Activated T-helper 1 cell treated with anti-CD3 and anti-CD28 coated beads, Interleukin-12 subunit alpha, Interleukin-12 subunit beta, Interleukin-2, Interleukin-4 antibody, amounts not matched to agents 30 ng/mL and 10 ng/mL and 1 ng/mL, durations not matched to agents 14 hours and 24 hours and 36 hours (primary cell): ENCODE measurements around the gene LTB4R. TPM values are rescaled to one million over a fixed set of nuclear protein-coding genes. Genes with fewer than 3 reads are reported as not detected.
A peak's percentile ranks its signal among the peaks of the same experiment; 100 is the strongest.

Experiments
- DNase-seq: peaks from one replicate; pipeline ENCODE4 v3.0.0; 2021; ENCODE audit warnings: low spot score
- H3K27ac Mint-ChIP-seq: one replicate; pipeline ENCODE4 v1.8.0; 2021; ENCODE audit warnings: mild to moderate bottlenecking, mixed read lengths
- H3K27me3 Mint-ChIP-seq: one replicate; pipeline ENCODE4 v1.8.0; 2022; ENCODE audit warnings: mild to moderate bottlenecking, moderate library complexity, mixed read lengths; ENCODE audit not compliant: insufficient read depth
- H3K36me3 Mint-ChIP-seq: one replicate; pipeline ENCODE4 v1.8.0; 2021; ENCODE audit warnings: low read depth, mixed read lengths
- H3K4me1 Mint-ChIP-seq: one replicate; pipeline ENCODE4 v1.8.0; 2021; ENCODE audit warnings: low read depth, mixed read lengths
- H3K4me3 Mint-ChIP-seq: one replicate; pipeline ENCODE4 v1.8.0; 2021; ENCODE audit warnings: mild to moderate bottlenecking, moderate library complexity, mixed read lengths
- H3K9me3 Mint-ChIP-seq: one replicate; pipeline ENCODE4 v1.8.0; 2021; ENCODE audit warnings: mixed read lengths
- intact Hi-C: fragments of 100-400 bp; cut with micrococcal nuclease; formaldehyde crosslinking; loops from one replicate; pipeline ENCODE4 v1.15.1; 2024
- total RNA-seq: library from RNA; stranded (reverse); gene quantifications from 2 replicates; pipeline ENCODE4 v1.2.3, GENCODE V29; 2022

LTB4R gene
- total RNA-seq, 1 donor from 2014 or later, result 10.1 TPM

- Mint-ChIP-seq H3K27me3 (no peaks in the 10 kb centered on the region), H3K9me3 (no peaks in the 10 kb centered on the region), H3K27ac (peak overlapping the region; percentile 96), H3K36me3 (peaks cover 39% of the 10 kb centered on the region), H3K4me1 (peaks cover 44% of the 10 kb centered on the region), H3K4me3 (peak overlapping the region; percentile 94)
- DNase-seq, result no peak
- intact Hi-C loops, result loop anchor here (1.0 to 2.0 kb wide), 6 partner anchors 9 to 184 kb away; partner anchors contain the start of genes EMC9, IRF9 and RABGGTA
These were observed 12.4 kb upstream of the LTB4R start for GRCh38 chr14:24298892-24299254.

- H3K9me3 Mint-ChIP-seq, result no peaks in the 10 kb centered on the region
- no peaks in the 10 kb centered on the region for H3K27me3 Mint-ChIP-seq
- H3K4me1 Mint-ChIP-seq, result peaks cover 44% of the 10 kb centered on the region
- peak; percentile 90 for DNase-seq
- peak within 1 kb of the TSS; percentile 94 for H3K4me3 Mint-ChIP-seq
- H3K27ac Mint-ChIP-seq, result peak within 1 kb of the TSS; percentile 96
- H3K36me3 Mint-ChIP-seq, result peaks cover 43% of the 10 kb centered on the region
- intact Hi-C loops, result loop anchor here (1.0 to 2.0 kb wide), 6 partner anchors 9 to 184 kb away; partner anchors contain the start of genes EMC9, IRF9 and RABGGTA
These were observed 11.8 kb upstream of the LTB4R start, which contains the start of the genes DHRS1 and NOP9 for GRCh38 chr14:24299255-24300191. Gene DHRS1, minus strand, starts transcription at chr14:24299780. Its CDS starts 674 bp downstream, at chr14:24299106. Gene NOP9, plus strand, starts transcription at chr14:24299850. Its CDS starts 105 bp downstream, at chr14:24299955.

DNA sequence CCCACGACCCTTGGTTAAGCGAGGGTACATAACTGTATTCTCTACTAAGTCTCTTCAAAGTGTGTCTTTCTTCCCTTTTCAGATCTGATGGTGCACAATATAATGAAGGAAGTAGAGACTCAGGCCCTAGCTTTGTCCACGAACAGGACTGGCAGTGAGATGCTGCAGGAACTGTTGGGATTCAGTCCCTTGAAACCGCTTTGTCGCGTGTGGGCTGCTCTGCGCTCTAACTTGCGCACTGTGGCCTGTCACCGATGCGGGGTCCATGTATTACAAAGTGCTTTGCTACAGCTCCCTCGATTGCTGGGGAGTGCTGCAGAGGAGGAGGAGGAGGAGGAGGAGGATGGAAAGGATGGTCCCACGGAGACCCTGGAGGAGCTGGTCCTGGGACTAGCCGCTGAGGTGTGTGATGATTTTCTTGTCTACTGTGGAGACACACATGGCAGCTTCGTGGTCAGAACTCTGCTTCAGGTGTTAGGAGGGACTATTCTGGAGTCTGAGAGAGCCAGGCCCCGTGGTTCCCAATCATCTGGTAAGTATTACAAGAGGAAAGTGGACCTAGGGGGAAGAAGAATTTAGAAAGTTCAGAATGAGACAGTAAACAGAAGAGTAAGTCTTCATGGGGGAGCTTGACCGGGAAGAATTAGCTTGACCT is 10.8 kb upstream of the LTB4R start:
- Mint-ChIP-seq H3K4me1 (peaks cover 44% of the 10 kb centered on the region), H3K27me3 (no peaks in the 10 kb centered on the region), H3K4me3 (peak overlapping the region; percentile 94), H3K36me3 (peaks cover 48% of the 10 kb centered on the region), H3K27ac (peak overlapping the region; percentile 96), H3K9me3 (no peaks in the 10 kb centered on the region)
- no peak for DNase-seq
- intact Hi-C loops, result no loop called here

DNA sequence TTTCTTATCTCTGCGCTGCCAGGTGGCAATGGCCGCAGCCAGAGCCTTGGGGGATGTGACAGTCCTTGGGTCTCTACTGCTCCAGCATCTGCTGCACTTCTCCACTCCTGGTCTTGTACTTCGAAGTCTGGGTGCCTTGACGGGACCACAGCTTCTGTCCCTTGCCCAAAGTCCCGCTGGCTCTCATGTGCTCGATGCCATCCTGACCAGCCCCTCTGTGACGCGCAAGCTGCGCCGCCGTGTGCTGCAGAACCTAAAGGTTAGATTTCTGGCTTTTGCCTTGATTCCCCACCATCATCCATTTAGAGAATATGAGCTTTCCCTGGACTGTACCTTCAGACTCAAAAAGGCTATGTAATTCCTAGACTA is 7.3 kb upstream of the LTB4R start:
- Mint-ChIP-seq H3K27ac (no peak overlapping the region), H3K4me1 (peaks cover 38% of the 10 kb centered on the region), H3K36me3 (peaks cover 64% of the 10 kb centered on the region), H3K9me3 (no peaks in the 10 kb centered on the region), H3K4me3 (no peak overlapping the region), H3K27me3 (no peaks in the 10 kb centered on the region)
- intact Hi-C loops, result no loop called here
- no peak for DNase-seq

- intact Hi-C loops, result no loop called here
- Mint-ChIP-seq H3K36me3 (peaks cover 65% of the 10 kb centered on the region), H3K27ac (peak overlapping the region; percentile 64)
These were observed 4.1 kb upstream of the LTB4R start for GRCh38 chr14:24307156-24307574.

GRCh38 chr14:24307575-24308341 is 3.5 kb upstream of the LTB4R start, which contains the start of gene CIDEB:
Gene CIDEB, minus strand, starts transcription at chr14:24307977. Its CDS starts 119 bp downstream, at chr14:24307858.
- peaks cover 62% of the 10 kb centered on the region for H3K36me3 Mint-ChIP-seq
- peak within 1 kb of the TSS; percentile 64 for H3K27ac Mint-ChIP-seq
- intact Hi-C loops, result loop anchor here (1.0 kb wide), 3 partner anchors 8 to 91 kb away; partner anchors contain the start of genes DHRS1, MDP1 and NOP9

More at GRCh38 chr14:24307156-24307574, 4.1 kb upstream of the LTB4R start:
- no peak for DNase-seq
- H3K4me1 Mint-ChIP-seq, result peaks cover 44% of the 10 kb centered on the region
- H3K9me3 Mint-ChIP-seq, result no peaks in the 10 kb centered on the region
- peaks cover 1% of the 10 kb centered on the region for H3K27me3 Mint-ChIP-seq
- no peak overlapping the region for H3K4me3 Mint-ChIP-seq

DNA sequence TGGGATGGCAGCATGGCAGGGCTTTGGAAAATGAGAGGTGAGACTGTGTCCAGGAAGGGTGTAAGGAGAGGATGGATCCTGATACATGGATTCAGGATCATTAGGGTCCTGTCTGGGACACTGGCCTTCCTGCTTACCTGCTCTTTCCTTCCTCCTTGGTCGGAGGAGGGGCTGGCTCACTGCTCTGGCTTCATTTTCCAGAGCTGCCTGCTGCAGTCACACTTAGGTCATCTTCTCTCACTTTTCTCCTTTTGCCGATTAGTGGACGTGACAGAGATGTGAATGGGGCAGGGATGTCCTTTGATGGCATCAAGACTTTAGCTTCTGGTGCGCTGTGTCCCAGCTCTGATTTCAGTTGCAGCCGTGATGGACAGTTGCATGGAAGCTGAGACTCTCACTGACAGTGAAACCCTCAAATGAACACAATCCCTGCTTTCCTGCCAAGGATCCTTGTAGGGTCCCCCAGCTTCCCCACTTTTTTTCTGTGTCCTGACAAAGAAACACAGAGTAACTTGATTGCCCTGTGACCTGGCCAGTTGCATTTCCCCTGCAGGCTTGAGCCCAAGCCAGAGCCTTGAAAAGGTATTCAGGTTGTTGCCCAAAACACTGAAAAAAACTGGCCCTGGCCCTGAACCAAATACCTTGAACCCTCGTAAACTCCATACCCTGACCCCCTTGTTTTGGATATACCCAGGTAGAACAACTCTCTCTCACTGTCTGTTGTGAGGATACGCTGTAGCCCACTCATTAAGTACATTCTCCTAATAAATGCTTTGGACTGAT is 2.8 kb upstream of the LTB4R start:
- no peak overlapping the region for H3K27ac Mint-ChIP-seq
- H3K9me3 Mint-ChIP-seq, result no peaks in the 10 kb centered on the region
- H3K4me1 Mint-ChIP-seq, result peaks cover 58% of the 10 kb centered on the region
- H3K4me3 Mint-ChIP-seq, result peak overlapping the region; percentile 25
- no peak for DNase-seq
- H3K27me3 Mint-ChIP-seq, result peaks cover 1% of the 10 kb centered on the region
- peaks cover 61% of the 10 kb centered on the region for H3K36me3 Mint-ChIP-seq
- intact Hi-C loops, result loop anchor here (1.0 kb wide), 3 partner anchors 9 to 92 kb away; partner anchors contain the start of genes DHRS1, MDP1 and NOP9

More at GRCh38 chr14:24307575-24308341, 3.5 kb upstream of the LTB4R start, which contains the start of gene CIDEB:
- peak; percentile 45 for DNase-seq
- Mint-ChIP-seq H3K27me3 (peaks cover 1% of the 10 kb centered on the region), H3K9me3 (no peaks in the 10 kb centered on the region), H3K4me1 (peaks cover 50% of the 10 kb centered on the region), H3K4me3 (peak within 1 kb of the TSS; percentile 25)

- Mint-ChIP-seq H3K36me3 (peaks cover 56% of the 10 kb centered on the region), H3K9me3 (no peaks in the 10 kb centered on the region), H3K4me3 (peak within 1 kb of the TSS; percentile 85), H3K27ac (peak within 1 kb of the TSS; percentile 84), H3K4me1 (peaks cover 69% of the 10 kb centered on the region), H3K27me3 (peaks cover 1% of the 10 kb centered on the region)
- DNase-seq, result no peak
- intact Hi-C loops, result loop anchor here (1.0 kb wide), 1 partner anchor 122 kb away; no protein-coding TSS in a partner anchor
These were observed 1.6 kb upstream of the LTB4R start, which contains the start of gene LTB4R2 for GRCh38 chr14:24309538-24310264. Gene LTB4R2, plus strand, starts transcription at chr14:24310140. Its CDS starts 525 bp downstream, at chr14:24310665.

DNA sequence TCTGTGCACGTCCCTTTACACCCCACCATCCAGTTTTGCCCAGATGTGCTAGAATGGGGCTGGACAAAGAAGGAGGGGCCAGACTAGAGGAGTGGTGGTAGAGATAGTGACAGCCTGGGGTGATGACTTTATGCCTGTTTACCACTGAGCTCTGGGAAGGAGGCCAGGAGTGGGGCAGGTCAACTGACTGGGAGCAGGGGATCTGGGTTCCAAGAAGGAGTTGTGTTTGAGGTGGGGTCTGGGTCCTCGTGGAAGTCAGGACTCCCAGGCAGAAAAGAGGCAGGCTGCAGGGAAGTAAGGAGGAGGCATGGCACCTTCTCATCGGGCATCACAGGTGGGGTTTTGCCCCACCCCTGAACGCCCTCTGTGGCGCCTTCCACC is 1.0 kb upstream of the LTB4R start:
- DNase-seq, result no peak
- peaks cover 1% of the 10 kb centered on the region for H3K27me3 Mint-ChIP-seq
- peak overlapping the region; percentile 78 for H3K4me3 Mint-ChIP-seq
- H3K36me3 Mint-ChIP-seq, result peaks cover 50% of the 10 kb centered on the region
- peak overlapping the region; percentile 84 for H3K27ac Mint-ChIP-seq
- peaks cover 75% of the 10 kb centered on the region for H3K4me1 Mint-ChIP-seq
- no peaks in the 10 kb centered on the region for H3K9me3 Mint-ChIP-seq
- intact Hi-C loops, result loop anchor here (1.0 kb wide), 1 partner anchor 121 kb away; no protein-coding TSS in a partner anchor

DNA sequence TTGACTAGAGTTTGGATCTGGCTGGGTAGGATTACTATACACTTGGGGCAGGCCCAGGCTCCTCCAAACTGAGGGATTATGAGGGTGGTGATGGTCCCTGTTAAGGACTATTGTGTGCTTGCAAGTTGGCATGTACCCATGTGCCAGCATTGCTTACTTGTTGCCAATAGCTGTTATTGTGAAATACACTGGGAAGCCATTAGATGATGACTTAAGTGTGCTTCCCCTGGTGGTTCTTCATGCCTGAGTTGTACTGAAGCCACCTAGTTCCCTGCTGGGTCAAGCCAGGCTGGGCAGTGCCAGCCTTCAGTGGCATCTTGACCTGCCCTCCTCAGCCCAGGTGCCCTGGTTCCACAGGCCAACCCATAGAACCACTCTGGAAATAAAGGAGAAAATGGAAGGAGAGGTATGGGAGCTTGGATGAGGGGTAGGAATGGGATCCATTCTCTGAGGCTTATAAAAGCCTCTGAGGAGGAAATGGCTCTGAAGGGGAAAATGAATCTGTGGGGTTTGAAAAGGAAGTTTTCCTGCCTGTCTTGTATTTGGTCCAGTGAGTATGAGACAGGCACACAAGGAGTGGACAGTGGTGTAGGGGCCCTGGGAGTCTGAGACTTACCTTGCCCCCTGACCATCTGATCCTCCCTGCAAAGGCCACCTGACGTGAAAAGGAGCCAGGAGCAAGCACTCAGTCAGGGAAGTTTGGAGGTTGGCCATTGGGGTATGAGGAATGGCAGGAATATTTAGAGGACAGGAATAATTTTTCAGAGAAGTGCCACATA is 724 bp downstream of the LTB4R start:
- peaks cover 37% of the 10 kb centered on the region for H3K36me3 Mint-ChIP-seq

More for the DNA sequence above, 724 bp downstream of the LTB4R start:
- DNase-seq, result no peak
- Mint-ChIP-seq H3K27me3 (peaks cover 1% of the 10 kb centered on the region), H3K4me1 (peaks cover 79% of the 10 kb centered on the region), H3K4me3 (peak overlapping the region; percentile 85), H3K9me3 (no peaks in the 10 kb centered on the region), H3K27ac (peak overlapping the region; percentile 81)
- intact Hi-C loops, result loop anchor here (2.0 kb wide), 2 partner anchors 13 to 21 kb away; partner anchors contain the start of genes DHRS1 and NOP9
